D341Med (cell line): ENCODE results near the gene ZNF212.
"Not testable (repeated sequence)": the region's sequence is repeated elsewhere in the genome, so short reads cannot be mapped to it uniquely, and the experiment has no call there.

Experiments
- DNase-seq: peaks from one replicate; pipeline ENCODE4 v3.0.0; 2012; ENCODE audit warnings: low spot score

Gene ZNF212

DNA sequence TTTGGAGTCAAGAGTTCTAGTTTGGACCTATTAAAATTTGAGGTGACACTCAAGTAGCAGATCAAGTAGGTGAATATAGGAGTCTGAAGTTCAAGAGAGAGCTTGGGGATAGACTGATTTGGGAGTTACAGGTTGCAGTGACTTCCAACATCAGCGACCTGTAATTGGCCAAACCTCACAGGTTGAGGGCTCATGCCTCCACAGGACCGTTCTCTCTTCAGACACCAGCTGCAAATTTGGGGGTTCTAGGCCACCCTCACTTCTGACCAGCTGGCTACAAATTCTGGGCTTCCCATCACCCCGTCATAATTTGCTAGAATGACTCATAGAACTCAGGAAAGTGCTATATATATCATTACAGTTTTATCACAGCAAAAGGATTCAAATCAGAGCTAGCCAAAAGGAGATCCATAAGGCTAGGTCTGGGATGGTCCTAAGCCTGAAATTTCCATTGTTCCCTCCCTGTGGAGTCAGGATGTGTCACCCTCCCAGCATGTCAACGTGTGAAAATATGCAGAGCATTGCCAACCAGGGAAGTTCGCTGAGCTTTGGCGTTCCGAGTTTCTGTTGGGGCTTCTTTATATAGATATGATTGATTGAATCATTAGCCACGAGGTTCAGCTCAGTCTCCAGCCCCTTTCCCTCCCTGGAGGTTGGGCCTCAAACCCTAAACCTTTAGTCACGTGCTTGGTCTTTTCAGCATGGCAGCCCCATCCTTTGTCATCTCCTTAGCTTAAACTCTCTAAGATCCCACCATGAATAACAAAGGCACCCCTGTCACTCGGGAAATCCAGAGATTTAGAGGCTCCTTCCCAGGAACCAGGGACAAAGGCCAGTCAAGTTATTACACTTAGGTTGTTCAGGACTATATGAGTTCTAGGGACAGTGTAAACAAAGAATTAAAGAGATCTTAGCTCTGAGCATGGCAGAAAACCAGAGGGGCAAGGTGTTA is 20.7 kb upstream of the ZNF212 start:
- no peak for DNase-seq

- no peak for DNase-seq
Measured at GRCh38 chr7:149220534-149220933, 18.9 kb upstream of the ZNF212 start.

DNA sequence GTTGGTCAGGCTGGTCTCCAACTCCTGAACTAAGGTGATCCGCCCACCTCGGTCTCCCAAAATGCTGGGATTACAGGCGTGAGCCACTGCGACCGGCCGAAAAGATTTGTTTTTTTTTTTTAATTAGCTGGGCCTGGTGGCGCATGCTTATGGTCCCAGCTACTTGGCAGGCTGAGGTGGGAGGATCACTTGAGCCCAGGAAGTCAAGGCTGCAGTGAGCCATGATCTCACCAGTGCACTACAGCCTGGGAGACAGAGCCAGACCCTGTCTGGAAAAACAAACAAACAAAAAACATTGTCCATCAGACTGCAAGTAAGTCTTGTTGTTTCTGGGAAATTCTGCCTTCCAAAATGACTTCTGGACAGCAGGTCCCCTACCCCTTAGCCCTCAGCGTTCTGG is 16.3 kb upstream of the ZNF212 start:
- DNase-seq, result no peak

- DNase-seq, result no peak
Measured at GRCh38 chr7:149223761-149224160, 15.7 kb upstream of the ZNF212 start.

GRCh38 chr7:149224352-149224751 is 15.1 kb upstream of the ZNF212 start:
- no peak for DNase-seq

DNA sequence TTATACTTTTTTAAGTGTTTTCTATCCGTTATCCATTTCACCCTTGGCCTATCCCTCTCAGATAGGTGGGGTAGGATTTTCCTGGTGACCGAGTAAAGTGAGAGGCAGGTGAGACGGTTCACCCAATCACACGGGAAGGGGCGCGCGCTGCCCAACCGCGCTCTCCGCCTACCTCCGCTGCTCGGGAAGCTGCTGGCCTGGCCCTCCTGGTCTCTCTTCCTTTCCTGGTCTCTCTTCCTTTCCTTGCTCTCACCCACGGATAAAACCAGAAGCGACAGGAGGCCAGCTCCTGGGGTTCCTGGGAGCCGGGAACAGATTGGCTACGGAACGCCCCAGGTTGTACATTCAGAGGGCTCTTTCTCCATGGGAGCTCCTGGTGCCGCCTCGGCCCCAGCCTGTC is 14.3 kb upstream of the ZNF212 start:
- no peak for DNase-seq

GRCh38 chr7:149225656-149226055 is 13.8 kb upstream of the ZNF212 start:
- no peak for DNase-seq

DNA sequence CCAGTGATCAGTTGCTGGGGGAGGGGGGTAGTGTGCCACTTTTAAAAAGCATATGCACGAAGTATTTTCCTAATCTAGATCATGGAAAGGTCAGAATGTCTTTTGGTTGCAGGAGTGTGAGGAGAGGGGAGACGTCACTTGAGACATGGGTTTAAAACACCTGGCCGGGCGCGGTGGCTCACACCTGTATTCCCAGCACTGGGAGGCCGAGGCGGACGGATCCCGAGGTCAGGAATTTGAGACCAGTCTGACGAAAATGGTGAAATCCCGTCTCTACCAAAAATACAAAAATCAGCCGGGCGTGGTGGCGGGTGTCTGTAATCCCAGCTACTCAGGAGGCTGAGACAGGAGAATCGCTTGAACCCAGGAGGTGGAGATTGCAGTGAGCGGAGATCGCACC is 13.1 kb upstream of the ZNF212 start:
- not testable (repeated sequence) for DNase-seq

- DNase-seq, result no peak
Measured at GRCh38 chr7:149226840-149227494, 12.5 kb upstream of the ZNF212 start.

GRCh38 chr7:149228831-149229471 is 10.5 kb upstream of the ZNF212 start:
- DNase-seq, result no peak

DNA sequence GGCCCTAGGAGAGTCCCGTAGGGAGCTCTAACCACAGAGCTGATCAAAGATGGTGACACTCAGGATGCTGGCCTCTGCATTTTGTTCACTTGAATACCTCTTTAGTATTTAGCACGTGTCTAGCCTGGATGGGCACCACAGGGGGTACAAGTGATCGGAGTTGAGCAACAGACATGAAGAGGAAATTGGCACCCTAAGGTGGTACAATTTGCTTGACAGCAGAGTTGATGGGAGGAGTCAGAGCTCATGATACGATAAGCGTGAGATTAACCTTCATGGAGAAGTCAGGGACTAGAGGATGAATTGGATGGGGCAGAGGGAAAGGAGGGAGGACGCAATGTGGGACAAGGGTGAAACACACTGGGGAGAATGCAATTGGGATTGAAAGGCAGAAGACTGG is 9.9 kb upstream of the ZNF212 start:
- no peak for DNase-seq

DNA sequence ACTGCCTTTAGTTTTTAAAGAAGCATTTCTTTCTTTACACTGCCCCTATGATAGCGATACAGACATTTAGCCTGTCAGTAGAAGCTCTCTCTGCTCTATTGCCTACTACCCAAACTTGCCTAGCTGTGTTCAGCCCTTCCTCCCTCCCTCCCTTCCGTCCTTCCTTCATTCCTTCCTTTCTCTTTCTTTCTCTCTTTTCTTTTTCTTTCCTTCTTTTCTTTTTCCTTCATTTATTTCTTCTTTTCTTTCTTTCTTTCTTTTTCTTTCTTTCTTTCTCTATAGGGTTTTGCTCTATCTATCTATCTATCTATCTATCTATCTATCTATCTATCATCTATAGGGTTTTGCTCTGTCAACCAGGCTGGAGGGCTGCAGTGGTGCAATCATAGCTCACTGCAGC is 7.1 kb upstream of the ZNF212 start:
- DNase-seq, result no peak

DNA sequence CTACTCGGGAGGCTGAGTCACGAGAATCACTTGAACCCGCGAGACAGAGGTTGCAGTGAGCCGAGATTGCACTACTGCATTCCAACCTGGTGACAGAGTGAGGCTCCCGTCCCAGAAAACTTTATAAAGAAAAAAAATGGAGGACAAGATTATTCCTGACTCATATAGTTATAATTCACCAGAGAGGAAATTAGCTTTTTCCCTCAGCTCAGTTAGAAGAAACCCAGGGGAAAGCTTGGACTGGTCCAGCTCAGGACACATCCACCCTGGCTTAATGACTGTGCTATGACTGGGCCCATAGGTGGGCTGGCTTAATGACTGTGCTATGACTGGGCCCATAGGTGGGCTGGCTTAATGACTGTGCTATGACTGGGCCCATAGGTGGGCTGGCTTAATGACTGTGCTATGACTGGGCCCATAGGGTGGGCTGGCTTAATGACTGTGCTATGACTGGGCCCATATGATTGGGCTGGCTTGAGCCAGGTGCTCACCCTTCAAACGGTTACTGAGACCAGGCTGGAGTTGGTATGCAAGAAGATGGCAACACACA is 5.7 kb upstream of the ZNF212 start:
- DNase-seq, result not testable (repeated sequence)

GRCh38 chr7:149237502-149237901 is 1.9 kb upstream of the ZNF212 start:
- DNase-seq, result no peak

DNA sequence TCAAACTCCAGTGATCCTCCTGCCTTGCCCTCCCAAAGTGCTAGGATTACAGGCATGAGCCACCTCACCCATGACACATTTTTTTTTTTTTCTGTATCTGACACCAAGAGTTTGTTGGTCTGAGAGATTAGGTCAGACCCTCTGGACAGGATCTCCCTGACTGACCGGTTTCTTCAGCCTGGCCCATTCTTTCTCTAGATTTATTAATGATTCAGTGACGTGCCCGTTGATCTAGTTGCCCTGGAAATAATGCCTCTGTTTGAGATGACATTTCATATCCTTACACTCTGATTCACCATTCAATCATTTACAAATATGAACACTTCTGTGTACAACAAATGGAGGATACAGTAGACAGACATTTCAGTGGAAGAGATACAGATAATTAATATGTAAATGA is 1.4 kb upstream of the ZNF212 start:
- DNase-seq, result no peak

DNA sequence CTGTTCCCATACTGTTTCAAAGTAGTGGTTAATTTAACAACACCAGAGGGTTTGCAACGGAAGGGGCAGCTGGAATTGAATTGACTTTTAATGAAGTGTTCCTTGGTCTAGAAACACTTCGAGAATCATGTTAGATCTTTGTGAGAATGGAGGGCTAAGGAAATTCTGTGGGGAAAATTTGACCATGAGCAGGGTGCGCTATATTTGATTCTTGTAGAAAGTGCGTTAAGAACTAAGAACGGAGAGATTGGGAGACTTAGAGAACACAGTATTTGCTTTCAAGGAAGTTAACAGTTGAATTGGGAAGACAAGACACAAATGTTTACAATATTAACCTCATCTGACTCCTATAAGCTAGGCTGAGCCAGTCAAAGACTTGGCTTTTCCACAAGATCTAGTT is 1.2 kb downstream of the ZNF212 start:
- DNase-seq, result no peak

- no peak for DNase-seq
Measured at GRCh38 chr7:149241696-149242095, 2.2 kb downstream of the ZNF212 start.

DNA sequence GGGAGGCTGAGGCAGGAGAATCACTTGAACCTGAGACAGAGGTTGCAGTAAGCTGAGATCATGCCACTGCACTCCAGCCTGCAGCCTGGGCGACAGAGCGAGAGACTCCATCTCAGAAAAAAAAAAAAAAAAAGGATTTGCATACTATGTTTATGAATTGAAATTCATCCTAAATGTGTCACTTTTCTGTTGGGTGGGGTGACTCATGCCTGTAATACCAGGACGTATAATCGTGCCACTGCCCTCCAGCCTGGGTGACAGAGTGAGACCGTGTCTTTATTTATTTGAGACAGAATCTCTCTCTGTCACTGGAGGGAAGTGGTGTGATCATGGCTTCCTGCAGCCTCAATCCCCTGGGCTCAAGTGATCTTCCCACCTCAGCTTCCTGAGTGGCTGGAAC is 5.8 kb downstream of the ZNF212 start:
- no peak for DNase-seq

GRCh38 chr7:149245744-149246143 is 6.3 kb downstream of the ZNF212 start:
- DNase-seq, result no peak

GRCh38 chr7:149248777-149249176 is 9.3 kb downstream of the ZNF212 start:
- DNase-seq, result no peak

DNA sequence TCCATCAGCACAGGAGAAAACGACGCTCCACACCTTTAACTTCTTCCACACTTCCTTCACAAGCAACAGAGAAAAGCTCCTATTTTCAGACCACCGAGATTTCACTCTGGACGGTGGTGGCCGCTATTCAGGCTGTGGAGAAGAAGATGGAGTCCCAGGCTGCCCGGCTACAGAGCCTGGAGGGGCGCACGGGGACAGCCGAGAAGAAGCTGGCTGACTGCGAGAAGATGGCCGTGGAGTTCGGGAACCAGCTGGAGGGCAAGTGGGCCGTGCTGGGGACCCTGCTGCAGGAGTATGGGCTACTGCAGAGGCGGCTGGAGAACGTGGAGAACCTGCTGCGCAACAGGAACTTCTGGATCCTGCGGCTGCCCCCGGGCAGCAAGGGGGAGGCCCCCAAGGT is 10.7 kb downstream of the ZNF212 start:
- not testable (repeated sequence) for DNase-seq

DNA sequence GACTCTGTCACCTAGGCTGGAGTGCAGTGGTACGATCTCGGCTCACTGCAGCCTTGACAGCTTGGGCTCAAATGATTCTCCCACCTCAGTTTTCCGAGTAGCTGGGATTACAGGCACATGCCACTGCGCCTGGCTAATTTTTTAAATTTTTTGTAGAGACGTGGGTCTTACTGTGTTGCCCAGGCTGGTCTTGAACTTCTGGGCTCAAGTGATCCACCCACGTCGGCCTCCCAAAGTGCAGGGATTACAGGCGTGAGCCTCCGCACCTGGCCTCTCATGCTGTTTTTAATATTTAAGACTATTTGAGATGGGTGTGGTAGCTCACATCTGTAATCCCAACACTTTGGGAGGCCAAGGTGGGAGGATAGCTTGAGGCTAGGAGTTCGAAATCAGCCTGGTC is 12.1 kb downstream of the ZNF212 start:
- DNase-seq, result not testable (repeated sequence)

GRCh38 chr7:149252378-149252777 is 12.9 kb downstream of the ZNF212 start:
- no peak for DNase-seq
